Effector CD8-positive, alpha-beta T cell (primary cell): ENCODE results near the gene HHATL.

Experiments
- DNase-seq: peaks from one replicate; lab custom pipeline; 2025; lab: John Stamatoyannopoulos, UW

The HHATL gene

GRCh38 chr3:42712688-42713372 lies 10.2 kb upstream of the HHATL start:
- DNase-seq: no peak

DNA sequence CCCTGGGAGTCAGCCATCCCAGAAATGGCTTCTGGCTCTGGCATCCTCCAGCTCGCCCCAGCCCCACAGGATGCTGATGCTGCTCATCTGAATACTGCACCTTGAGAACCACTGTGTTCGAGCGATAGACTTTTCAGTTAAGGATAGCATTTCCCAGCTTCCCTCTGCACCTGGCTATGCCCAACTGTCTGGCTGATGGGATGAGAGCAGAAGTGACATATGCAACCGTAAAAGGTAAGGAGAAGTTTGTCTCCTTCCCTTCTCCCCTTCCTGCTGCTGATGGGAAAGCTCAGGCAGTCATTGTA lies 9.7 kb upstream of the HHATL start:
- DNase-seq: no peak

- DNase-seq: no peak
Observed at GRCh38 chr3:42711491-42712343, 9.1 kb upstream of the HHATL start.

DNA sequence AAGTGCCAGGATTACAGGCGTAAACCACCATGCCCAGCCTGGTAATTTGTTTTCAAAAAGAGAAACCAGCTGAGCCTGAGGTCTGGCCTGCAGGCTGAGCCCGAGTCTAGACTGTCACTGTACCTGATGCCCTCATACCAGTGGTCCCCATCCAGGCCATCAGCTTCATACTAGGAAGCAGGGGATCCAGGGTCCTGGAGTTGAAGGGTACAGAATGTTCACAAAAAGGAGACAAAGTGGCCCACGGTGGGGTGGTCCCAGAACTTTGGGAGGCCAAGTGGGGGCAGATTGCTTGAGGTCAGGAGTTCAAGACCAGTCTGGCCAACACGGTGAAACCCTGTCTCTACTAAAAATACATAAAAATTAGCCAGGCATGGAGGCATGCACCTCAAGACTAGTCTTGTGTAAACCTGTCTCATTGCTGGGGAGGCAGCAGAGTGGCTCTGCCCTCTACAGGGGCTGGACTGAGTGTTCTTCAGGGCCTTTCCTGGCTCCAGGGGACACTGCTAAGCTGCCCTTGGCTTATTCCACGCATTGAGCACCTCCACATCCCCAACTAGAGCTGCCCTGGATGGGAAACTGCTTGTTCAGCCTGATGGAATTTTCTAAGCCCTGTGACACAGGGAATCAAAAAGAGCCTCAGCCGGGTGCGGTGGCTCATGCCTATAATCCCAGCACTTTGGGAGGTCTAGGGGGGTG lies 7.9 kb upstream of the HHATL start:
- no peak for DNase-seq

DNA sequence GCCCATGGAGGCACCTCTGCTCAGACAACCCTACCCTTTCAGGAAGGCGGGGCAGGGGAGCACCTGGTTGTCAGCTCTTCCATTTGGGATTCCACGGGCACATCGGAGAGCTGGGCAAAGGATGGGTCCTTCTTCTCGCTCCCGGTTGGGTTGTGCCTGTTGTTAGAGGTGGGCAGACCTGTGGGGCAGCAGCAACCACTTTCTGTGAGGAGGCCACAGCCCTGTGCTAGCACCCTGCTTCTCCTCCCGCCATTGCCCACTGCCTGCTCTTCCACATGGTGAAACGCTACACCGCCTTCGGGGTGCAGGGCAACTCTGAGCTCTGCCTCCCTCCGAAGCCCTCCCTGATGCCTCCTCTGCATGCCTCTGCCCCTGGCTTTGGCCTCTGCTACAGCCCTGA lies 7.0 kb upstream of the HHATL start:
- DNase-seq: no peak

DNA sequence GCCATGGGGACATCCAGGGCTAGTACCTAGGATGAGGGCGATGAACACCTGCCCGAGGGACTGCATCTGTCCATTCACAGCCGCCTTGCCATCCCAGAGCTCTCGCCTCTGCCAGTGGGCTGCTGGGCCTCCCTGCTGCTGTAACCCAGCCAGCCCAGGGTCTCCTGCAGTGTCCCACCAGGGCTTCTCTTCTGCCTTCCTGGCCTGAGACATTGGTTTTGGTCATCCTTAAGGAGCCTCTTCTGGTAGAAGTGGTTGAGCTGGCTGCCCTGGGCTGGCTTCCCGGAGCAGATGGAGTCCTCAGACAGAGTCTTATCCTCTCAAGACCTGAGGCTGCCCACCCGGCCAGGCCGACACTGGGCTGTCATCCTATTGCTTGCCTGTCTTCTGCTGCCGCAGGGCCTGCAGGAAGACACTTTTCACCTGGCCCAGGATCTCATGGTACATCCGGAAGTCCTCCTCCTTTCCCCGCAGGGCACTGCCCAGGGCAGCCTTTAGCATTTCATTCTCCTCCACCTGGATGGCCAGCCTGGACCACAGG lies 6.1 kb upstream of the HHATL start:
- no peak for DNase-seq

- no peak for DNase-seq
Observed at GRCh38 chr3:42707620-42708355, 5.2 kb upstream of the HHATL start.

DNA sequence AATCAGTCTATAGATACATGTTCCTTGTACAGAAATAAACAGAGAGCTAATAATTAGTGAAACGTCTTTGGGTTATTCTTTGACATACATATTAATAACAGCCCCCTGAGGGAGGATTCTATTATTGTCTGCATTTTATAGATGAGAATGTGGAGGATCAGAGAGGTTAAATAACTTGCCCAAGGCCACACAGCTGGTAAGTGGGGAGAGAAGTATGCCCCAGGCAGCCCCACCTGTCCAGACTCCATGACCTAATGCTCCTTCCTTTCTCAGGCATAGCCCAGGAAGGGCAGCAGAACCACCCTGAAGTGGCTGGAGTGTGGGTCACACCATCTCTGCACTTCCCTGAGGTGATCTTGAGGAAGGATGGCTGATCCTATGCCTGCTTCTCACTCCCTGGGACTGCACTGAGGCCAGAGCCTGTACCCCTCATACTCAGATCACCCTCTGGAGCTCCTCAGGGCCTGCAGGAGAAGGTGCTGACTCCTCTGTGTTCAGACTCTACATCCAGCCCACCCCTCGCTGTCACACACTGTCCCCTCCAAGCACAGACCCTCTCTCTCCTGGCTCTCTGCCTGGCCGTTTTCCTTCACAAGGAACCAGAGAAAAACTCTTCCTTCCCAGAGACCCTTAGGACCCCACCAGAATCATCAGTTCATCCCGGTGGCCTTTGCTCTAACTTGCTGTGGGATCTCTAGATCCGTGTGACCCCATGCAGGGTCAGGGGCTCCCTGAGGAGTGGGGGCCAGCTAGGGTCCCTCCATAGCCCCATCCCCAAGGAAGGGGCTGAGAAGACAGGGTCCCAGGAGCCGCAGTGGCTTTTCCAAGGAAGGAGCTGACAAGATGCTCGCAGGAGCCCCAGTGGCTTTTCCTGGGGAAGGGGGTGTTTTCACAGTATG lies 4.4 kb upstream of the HHATL start:
- DNase-seq: no peak

GRCh38 chr3:42705962-42706585 lies 3.5 kb upstream of the HHATL start:
- no peak for DNase-seq

DNA sequence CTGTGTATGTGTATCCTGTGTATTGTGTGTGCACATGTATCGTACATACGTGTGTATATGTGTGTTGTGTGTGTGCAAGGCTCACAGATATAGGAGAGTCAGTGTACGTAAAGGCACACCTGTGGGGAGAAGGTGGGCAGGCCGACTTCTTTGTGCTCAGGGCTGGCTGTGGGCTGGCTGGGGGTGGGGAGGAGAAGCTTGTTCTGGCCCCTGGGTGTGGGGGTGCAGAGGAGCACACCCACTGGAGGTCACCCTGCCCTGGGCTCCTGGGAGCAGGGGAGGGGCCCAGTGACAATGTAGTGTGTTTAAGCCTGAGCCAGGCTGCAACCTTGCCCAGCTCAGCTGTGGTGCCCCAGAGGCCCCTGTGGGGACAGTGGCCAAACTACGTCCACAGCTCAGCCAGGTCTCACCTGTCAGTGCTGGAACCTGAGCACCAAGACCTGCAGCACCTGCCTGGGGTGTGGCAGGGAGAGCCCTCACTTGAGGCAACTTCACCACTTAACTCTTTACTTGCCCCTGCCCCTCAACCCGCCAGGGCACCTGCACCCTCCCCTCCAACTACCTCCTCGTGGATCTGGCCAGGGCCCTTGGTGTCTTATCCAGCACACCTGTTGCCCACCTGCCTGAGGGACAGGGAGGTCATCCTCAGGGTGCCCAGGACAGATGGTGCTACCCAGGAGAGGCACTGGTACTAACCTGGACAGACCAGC lies 2.6 kb upstream of the HHATL start:
- DNase-seq: no peak

GRCh38 chr3:42704136-42704841 lies 1.7 kb upstream of the HHATL start:
- DNase-seq: no peak

DNA sequence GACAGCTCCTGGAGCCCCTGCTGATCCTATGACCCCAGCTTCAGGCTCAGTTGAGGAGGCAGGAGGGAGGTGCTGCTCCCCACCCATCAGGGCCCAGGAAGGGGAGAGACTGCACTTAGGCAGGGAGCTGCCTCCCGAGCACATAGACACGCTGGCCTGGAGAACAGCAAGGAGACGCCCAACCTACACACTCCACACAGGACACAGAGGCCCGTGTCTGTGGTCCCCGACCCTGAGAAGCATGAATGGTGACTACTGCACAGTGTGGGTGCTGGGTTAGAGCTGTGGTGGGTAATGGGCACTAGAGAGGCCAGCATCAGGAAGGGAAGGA lies 1.1 kb upstream of the HHATL start:
- DNase-seq: no peak

- no peak for DNase-seq
Observed at GRCh38 chr3:42702982-42703694, 540 bp upstream of the HHATL start.

- DNase-seq: no peak
Observed at GRCh38 chr3:42701371-42702065, 1.1 kb downstream of the HHATL start.

- no peak for DNase-seq
Observed at GRCh38 chr3:42700366-42701288, 2.0 kb downstream of the HHATL start.

GRCh38 chr3:42699511-42699971 lies 3.1 kb downstream of the HHATL start:
- no peak for DNase-seq

- no peak for DNase-seq
Observed at GRCh38 chr3:42698911-42699230, 3.7 kb downstream of the HHATL start.
